Caco-2 (cell line): Measurements from ENCODE around the gene SORCS2. TPM values are rescaled to one million over a fixed set of nuclear protein-coding genes. Genes with fewer than 3 reads are reported as not detected.

Experiments used
- BruUV-seq: library from RNA; stranded (reverse); fragments of 400-500 nt; replicated peaks from 2 replicates; lab custom pipeline; 2021; lab: Mats Ljungman, UMichigan
- CTCF ChIA-PET: fragments of 300-600 bp; sonication (Branson Sonifier 250); formaldehyde crosslinking; loops from one replicate; lab custom pipeline; 2022; ENCODE audit warnings: antibody characterized with exemption; lab: Charles Lee
- POLR2A ChIA-PET: fragments of 300-600 bp; sonication (Branson Sonifier 250); formaldehyde crosslinking; loops from one replicate; lab custom pipeline; 2022; ENCODE audit warnings: antibody characterized with exemption; lab: Charles Lee
- DNase-seq, 2 experiments: peaks; one replicate each; pipeline versions ENCODE4 v3.0.0 to v3.0.0-alpha.2; 2020 to 2022
- H3K27me3 ChIP-seq: replicated peaks from 2 replicates; pipeline ENCODE4 v1.6.0; 2011; ENCODE audit warnings: low read length; ENCODE audit not compliant: control insufficient read depth, insufficient read depth
- H3K36me3 ChIP-seq: 2 replicates; pipeline ENCODE4 v1.5.1; 2011; ENCODE audit warnings: low read length; ENCODE audit not compliant: control insufficient read depth, insufficient read depth
- H3K4me1 ChIP-seq: fragments of 250-450 bp; sonication (Bioruptor Pico); 2 replicates; pipeline ENCODE4 v1.5.1; 2020; ENCODE audit warnings: mild to moderate bottlenecking
- H3K4me3 ChIP-seq: 2 replicates; pipeline ENCODE4 v1.5.1; 2011; ENCODE audit warnings: low read depth, mild to moderate bottlenecking, control low read depth, low read length
- H3K9me3 ChIP-seq: fragments of 250-450 bp; sonication (Bioruptor Pico); 2 replicates; pipeline ENCODE4 v1.5.1; 2020; ENCODE audit warnings: mild to moderate bottlenecking, moderate library complexity
- H3K27ac Mint-ChIP-seq: one replicate; pipeline ENCODE4 v1.8.0; 2022; ENCODE audit warnings: mixed read lengths; ENCODE audit not compliant: unreplicated experiment
- H3K27me3 Mint-ChIP-seq: one replicate; pipeline ENCODE4 v1.8.0; 2022; ENCODE audit warnings: mixed read lengths; ENCODE audit not compliant: insufficient read depth, unreplicated experiment
- H3K36me3 Mint-ChIP-seq: one replicate; pipeline ENCODE4 v1.8.0; 2022; ENCODE audit warnings: mild to moderate bottlenecking, mixed read lengths; ENCODE audit not compliant: insufficient read depth, unreplicated experiment
- H3K4me1 Mint-ChIP-seq: one replicate; pipeline ENCODE4 v1.8.0; 2022; ENCODE audit warnings: low read depth, mixed read lengths; ENCODE audit not compliant: unreplicated experiment
- H3K4me3 Mint-ChIP-seq: one replicate; pipeline ENCODE4 v1.8.0; 2022; ENCODE audit warnings: mild to moderate bottlenecking, moderate library complexity, mixed read lengths; ENCODE audit not compliant: unreplicated experiment
- H3K9me3 Mint-ChIP-seq: one replicate; pipeline ENCODE4 v1.8.0; 2022; ENCODE audit warnings: mixed read lengths; ENCODE audit not compliant: unreplicated experiment
- CTCF ChIP-seq, 2 experiments: fragments of 200-600 bp in 1 of 2; IDR thresholded peaks; 1 replicate in 1 of 2; 2 replicates in 1 of 2; pipeline versions ENCODE4 v1.5.1 to v1.8.0; 2011 to 2022; ENCODE audit warnings: antibody characterized with exemption in 1 of 2, control low read depth in 1 of 2, inconsistent platforms in 1 of 2, low read depth in 1 of 2, low read length in 1 of 2, mild to moderate bottlenecking in 1 of 2, moderate library complexity in 1 of 2; ENCODE audit not compliant: insufficient read depth in 1 of 2, severe bottlenecking in 1 of 2, unreplicated experiment in 1 of 2
- intact Hi-C: fragments of 100-400 bp; cut with micrococcal nuclease; formaldehyde crosslinking; loops from one replicate; pipeline ENCODE4 v1.10.0; 2022; ENCODE audit not compliant: unreplicated experiment
- total RNA-seq: library from RNA; stranded (reverse); gene quantifications from 2 replicates; pipeline ENCODE4 v1.2.3, GENCODE V29; 2022

SORCS2 gene
- total RNA-seq, 1 experiment from 2014 or later: 1.6 TPM

- ChIA-PET POLR2A (no interaction called here), CTCF (no interaction called here)
- TF ChIP-seq CTCF (IDR thresholded peaks at IDR 0.05; ENCODE audit: insufficient read depth in 1 of 2, low read depth in 1 of 2, low read length in 1 of 2, severe bottlenecking in 1 of 2, unreplicated experiment in 1 of 2): no peak
- intact Hi-C loops: no loop called here
- H3K4me3 Mint-ChIP-seq: no peak overlapping the region
- BruUV-seq: no TSS peak
- DNase-seq: no peak
- Histone ChIP-seq H3K27me3 (no peaks in the 10 kb centered on the region; the same call in 1 of the 2 replicates), H3K36me3 (no peaks in the 10 kb centered on the region), H3K4me1 (no peaks in the 10 kb centered on the region), H3K4me3 (no peak overlapping the region), H3K9me3 (peaks cover 6% of the 10 kb centered on the region; the same call in 1 of the 2 replicates)
- H3K4me1 Mint-ChIP-seq: no peaks in the 10 kb centered on the region
- H3K27me3 Mint-ChIP-seq: no peaks in the 10 kb centered on the region
- H3K27ac Mint-ChIP-seq: no peak overlapping the region
- no peaks in the 10 kb centered on the region for H3K36me3 Mint-ChIP-seq
- H3K9me3 Mint-ChIP-seq: peaks cover 9% of the 10 kb centered on the region
These were observed 485.5 kb downstream of the SORCS2 start for GRCh38 chr4:7677799-7678301.

GRCh38 chr4:7678318-7678852 lies 486.0 kb downstream of the SORCS2 start:
- Histone ChIP-seq H3K4me1 (no peaks in the 10 kb centered on the region), H3K4me3 (no peak overlapping the region), H3K36me3 (no peaks in the 10 kb centered on the region), H3K27me3 (no peaks in the 10 kb centered on the region; the same call in 1 of the 2 replicates), H3K9me3 (peaks cover 6% of the 10 kb centered on the region; the same call in 1 of the 2 replicates)
- Mint-ChIP-seq H3K36me3 (no peaks in the 10 kb centered on the region), H3K4me3 (no peak overlapping the region), H3K27ac (no peak overlapping the region), H3K4me1 (no peaks in the 10 kb centered on the region), H3K9me3 (peaks cover 9% of the 10 kb centered on the region), H3K27me3 (no peaks in the 10 kb centered on the region)
- intact Hi-C loops: no loop called here
- no TSS peak for BruUV-seq
- no peak for DNase-seq
- CTCF ChIA-PET: no interaction called here
- TF ChIP-seq CTCF (IDR thresholded peaks at IDR 0.05; ENCODE audit: insufficient read depth in 1 of 2, low read depth in 1 of 2, low read length in 1 of 2, severe bottlenecking in 1 of 2, unreplicated experiment in 1 of 2): no peak
- POLR2A ChIA-PET: no interaction called here

- Mint-ChIP-seq H3K27ac (no peak overlapping the region), H3K4me1 (no peaks in the 10 kb centered on the region), H3K9me3 (peaks cover 16% of the 10 kb centered on the region), H3K36me3 (no peaks in the 10 kb centered on the region), H3K4me3 (no peak overlapping the region), H3K27me3 (no peaks in the 10 kb centered on the region)
- no peaks in the 10 kb centered on the region for H3K4me1 ChIP-seq
- CTCF ChIA-PET: interaction anchor here (0.7 kb wide), 1 partner anchor 695 kb away, joined by 4 read pairs; no protein-coding TSS in a partner anchor
- H3K36me3 ChIP-seq: no peaks in the 10 kb centered on the region
- no peak overlapping the region for H3K4me3 ChIP-seq
- peaks cover 6% of the 10 kb centered on the region; the same call in 1 of the 2 replicates for H3K9me3 ChIP-seq
- H3K27me3 ChIP-seq: no peaks in the 10 kb centered on the region; the same call in 1 of the 2 replicates
- POLR2A ChIA-PET: no interaction called here
- TF ChIP-seq CTCF (IDR thresholded peaks at IDR 0.05; ENCODE audit: insufficient read depth in 1 of 2, low read depth in 1 of 2, low read length in 1 of 2, severe bottlenecking in 1 of 2, unreplicated experiment in 1 of 2): no peak
- no peak for DNase-seq
- BruUV-seq: no TSS peak
- intact Hi-C loops: no loop called here
These were observed 487.2 kb downstream of the SORCS2 start for GRCh38 chr4:7679406-7680040.
